HepG2 (cell line): Measurements from ENCODE around the gene MEA1. TPM values are rescaled to one million over a fixed set of nuclear protein-coding genes. Genes with fewer than 3 reads are reported as not detected.

Source experiments
- ATAC-seq: fragments of 200-7000 bp; cut with Tn5 transposase; 3 replicates; pipeline ENCODE4 v1.9.1; 2020; ENCODE audit warnings: mild to moderate bottlenecking, moderate library complexity
- BruUV-seq: library from RNA; stranded (reverse); fragments of 400-500 nt; replicated peaks from 2 replicates; lab custom pipeline; 2021; lab: Mats Ljungman, UMichigan
- CTCF ChIA-PET: fragments of 300-600 bp; formaldehyde crosslinking; extraction: SDS; loops from one replicate; lab custom pipeline; 2021; ENCODE audit warnings: low total read pairs, inconsistent platforms, low intra/inter-chr PET ratio; lab: Yijun Ruan, JAX
- POLR2A ChIA-PET: fragments of 350-600 bp; sonication (Branson Sonifier 250); formaldehyde crosslinking; loops from one replicate; lab custom pipeline; 2020; ENCODE audit warnings: antibody characterized with exemption, inconsistent platforms; lab: Yijun Ruan, JAX
- DNase-seq: peaks from one replicate; pipeline ENCODE4 v3.0.0-alpha.2; 2015; ENCODE audit warnings: low spot score
- FAIRE-seq: peaks from 3 replicates; lab custom pipeline; 2011; peaks lifted over from hg19 to GRCh38; lab: Jason Lieb, UNC
- H2AFZ ChIP-seq: one replicate; pipeline ENCODE4 v1.6.1; 2011; ENCODE audit warnings: low read length, inconsistent platforms
- H3K27ac ChIP-seq: fragments of 300-600 bp; 3 replicates; pipeline ENCODE4 v1.8.0; 2011; ENCODE audit warnings: mixed run types, mild to moderate bottlenecking, mixed read lengths, low read length, inconsistent platforms; ENCODE audit not compliant: insufficient read depth; ENCODE audit errors: extremely low read length
- H3K27me3 ChIP-seq, 2 experiments: fragments of 200-600 bp in 1 of 2; 2 replicates in 1 of 2; 3 replicates in 1 of 2; pipeline versions ENCODE4 v1.6.0 to v1.8.0; 2011; ENCODE audit warnings: low read length in 2 of 2, mild to moderate bottlenecking in 2 of 2, moderate library complexity in 2 of 2, inconsistent platforms in 1 of 2; ENCODE audit not compliant: insufficient read depth in 2 of 2, control insufficient read depth in 1 of 2
- H3K36me3 ChIP-seq, 2 experiments: fragments of 200-600 bp in 1 of 2; replicated peaks in 1 of 2; 2 replicates in 1 of 2; 3 replicates in 1 of 2; pipeline versions ENCODE4 v1.5.1 to v1.8.0; 2011; ENCODE audit warnings: low read length in 2 of 2, inconsistent platforms in 1 of 2; ENCODE audit not compliant: insufficient read depth in 2 of 2, control insufficient read depth in 1 of 2
- H3K4me1 ChIP-seq: 2 replicates; pipeline ENCODE4 v1.5.1; 2012; ENCODE audit warnings: low read length, inconsistent platforms; ENCODE audit not compliant: insufficient read depth
- H3K4me2 ChIP-seq: 2 replicates; pipeline ENCODE4 v1.6.0; 2011; ENCODE audit warnings: low read depth, low read length, inconsistent platforms
- H3K4me3 ChIP-seq, 3 experiments: fragments of 200-600 bp in 1 of 3; sonication (generic), shearing (Covaris generic) in 1 of 3; replicated peaks in 1 of 3; 2 replicates each; pipeline ENCODE4 v1.5.1; 2011 to 2016; ENCODE audit warnings: low read length in 3 of 3, inconsistent platforms in 2 of 3, low read depth in 2 of 3, mild to moderate bottlenecking in 2 of 3, control low read depth in 1 of 3, mixed read lengths in 1 of 3; ENCODE audit not compliant: insufficient read depth in 1 of 3
- H3K79me2 ChIP-seq: one replicate; pipeline ENCODE4 v1.6.1; 2011; ENCODE audit warnings: low read length, inconsistent platforms; ENCODE audit not compliant: insufficient read depth
- H3K9ac ChIP-seq: 2 replicates; pipeline ENCODE4 v1.6.0; 2011; ENCODE audit warnings: mild to moderate bottlenecking, low read depth, low read length, inconsistent platforms; ENCODE audit not compliant: insufficient read depth
- H3K9me3 ChIP-seq: 2 replicates; pipeline ENCODE4 v1.5.1; 2012; ENCODE audit warnings: mild to moderate bottlenecking, low read length
- H4K20me1 ChIP-seq: 2 replicates; pipeline ENCODE4 v1.6.0; 2011; ENCODE audit warnings: inconsistent platforms, mild to moderate bottlenecking, low read length, moderate library complexity; ENCODE audit not compliant: insufficient read depth
- HOMEZ ChIP-seq: IDR thresholded peaks from 2 replicates; pipeline ENCODE4 v1.6.1; 2016; ENCODE audit warnings: low read depth
- PRPF4 ChIP-seq: fragments of 200-400 bp; formaldehyde crosslinking; IDR thresholded peaks from 2 replicates; pipeline ENCODE4 v1.6.1; 2016; ENCODE audit warnings: low read length, low read depth; ENCODE audit not compliant: poor library complexity, severe bottlenecking
- RAD21 ChIP-seq: fragments of 450-650 bp; formaldehyde crosslinking; IDR thresholded peaks from 2 replicates; pipeline ENCODE4 v1.5.0; 2020; ENCODE audit warnings: mild to moderate bottlenecking
- SMC3 ChIP-seq: IDR thresholded peaks from 2 replicates; pipeline ENCODE4 v1.6.1; 2011; ENCODE audit warnings: low read length, improper control_type of control experiment
- STAG1 ChIP-seq: sonication (generic); formaldehyde crosslinking; IDR thresholded peaks from 2 replicates; pipeline ENCODE4 v1.4.0; 2020; ENCODE audit warnings: missing genetic modification reagents
- TBX3 ChIP-seq: fragments of 450-650 bp; IDR thresholded peaks from 2 replicates; pipeline ENCODE4 v1.6.1; 2017; ENCODE audit warnings: antibody characterized with exemption, mild to moderate bottlenecking, inconsistent platforms, borderline replicate concordance
- ZFP91 ChIP-seq: sonication (generic); formaldehyde crosslinking; IDR thresholded peaks from 2 replicates; pipeline ENCODE4 v1.9.0; 2022; ENCODE audit warnings: missing genetic modification reagents, mild to moderate bottlenecking, borderline replicate concordance
- ZNF441 ChIP-seq: sonication (generic); formaldehyde crosslinking; IDR thresholded peaks from 2 replicates; pipeline ENCODE4 v1.7.0; 2021; ENCODE audit warnings: missing genetic modification reagents, borderline replicate concordance
- whole genome bisulfite sequencing: methylation state at CpG from one replicate; pipeline ENCODE4 v1.1.6; 2017; ENCODE audit warnings: low lambda C conversion rate; 5-methylcytosine and 5-hydroxymethylcytosine counted together
- in situ Hi-C: cut with HindIII; loops from 2 replicates; pipeline ENCODE4 v1.10.0; 2017; ENCODE audit warnings: low pct_unique_long_range_greater_than_20kb; ENCODE audit not compliant: extremely low pct_ligation_motif_present
- intact Hi-C: fragments of 100-400 bp; cut with micrococcal nuclease; formaldehyde crosslinking; loops from one replicate; pipeline ENCODE4 v1.10.0; 2022; ENCODE audit not compliant: unreplicated experiment
- polyA plus RNA-seq, 8 experiments: library from polyadenylated mRNA; depleted of rRNA in 3 of 8; stranded (reverse) in 7 of 8; unstranded in 1 of 8; fragments of >200 nt; fragmentation: Illumina TruSeq in 4 of 8; extraction: Trizol in 4 of 8; gene quantifications; 2 replicates each; pipeline versions ENCODE4 v1.2.1 to v1.2.3, GENCODE V29; 2011 to 2016; ENCODE audit warnings: low read depth in 4 of 8, missing spikeins in 1 of 8, mixed read lengths in 1 of 8; ENCODE audit not compliant: insufficient read depth in 1 of 8
- total RNA-seq, 5 experiments: library from RNA; depleted of rRNA; stranded (reverse); fragments of >200 nt; fragmentation: Illumina TruSeq; extraction: Trizol; gene quantifications; 2 replicates each; pipeline ENCODE4 v1.2.3, GENCODE V29; 2016; ENCODE audit warnings: low read depth in 1 of 5
- TF ChIP-seq, protein P1 (sequence below): sonication (generic); formaldehyde crosslinking; IDR thresholded peaks from 2 replicates; pipeline ENCODE4 v1.8.0; 2022; ENCODE audit warnings: mild to moderate bottlenecking, missing genetic modification reagents, borderline replicate concordance
- TF ChIP-seq, protein P2 (sequence below): sonication (generic); formaldehyde crosslinking; conservative IDR thresholded peaks from 2 replicates; pipeline ENCODE4 v1.8.0; 2022; ENCODE audit warnings: low read depth, missing genetic modification reagents
- TF ChIP-seq, protein P3 (sequence below): sonication (generic); formaldehyde crosslinking; IDR thresholded peaks from 2 replicates; pipeline ENCODE4 v1.5.0; 2020; ENCODE audit warnings: mild to moderate bottlenecking, missing genetic modification reagents, moderate library complexity

MEA1 gene
- total and polyA plus RNA-seq, 2 of the 13 experiments (the other 11 are each of a cell fraction or from before 2014, with no cell fraction given): 75.6 to 86.2 TPM

DNA sequence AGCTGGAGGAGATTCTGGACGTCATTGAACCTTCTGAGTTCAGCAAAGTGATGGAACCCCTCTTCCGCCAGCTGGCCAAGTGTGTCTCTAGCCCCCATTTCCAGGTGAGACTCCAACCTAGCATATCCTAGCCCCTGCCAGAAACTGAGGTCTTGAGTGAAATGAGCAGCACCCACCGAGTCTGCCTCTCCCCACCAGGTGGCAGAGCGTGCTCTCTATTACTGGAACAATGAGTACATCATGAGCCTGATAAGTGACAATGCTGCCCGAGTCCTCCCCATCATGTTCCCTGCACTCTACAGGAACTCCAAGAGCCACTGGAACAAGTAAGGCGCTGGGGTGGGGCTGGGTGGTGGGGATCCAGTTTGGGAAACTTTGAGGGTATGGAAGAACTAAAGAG, 4.6 kb downstream of the MEA1 start:
- H3K4me1 ChIP-seq: peaks cover 14% of the 10 kb centered on the region
- H3K9me3 ChIP-seq: no peaks in the 10 kb centered on the region
- FAIRE-seq (peak; percentile 85), DNase-seq (peak; percentile 49), ATAC-seq (peak; percentile 12; the same call in 2 of the 3 replicates)
- H3K36me3 ChIP-seq: peaks cover 29 to 69% of the 10 kb centered on the region in 2 experiments
- intact Hi-C loops: loop anchor here (1.0 kb wide), 2 partner anchors 26 to 134 kb away; no protein-coding TSS in a partner anchor
- H3K27ac ChIP-seq: no peak overlapping the region
- POLR2A ChIA-PET: interaction anchor here (0.8 to 4.9 kb wide), 2 partner anchors 25 to 40 kb away, joined by 3 to 22 read pairs; partner anchors contain the start of gene PPP2R5D
- no peak overlapping the region for H3K4me3 ChIP-seq
- H3K27me3 ChIP-seq: no peaks in the 10 kb centered on the region; a peak in 1 of 5 replicates
- no peak overlapping the region for H3K4me2 ChIP-seq
- BruUV-seq: no TSS peak
- H2AFZ ChIP-seq: no peak overlapping the region
- H3K79me2 ChIP-seq: peaks cover 13% of the 10 kb centered on the region
- CTCF ChIA-PET: interaction anchor here (1.0 to 1.6 kb wide), 2 partner anchors 121 to 135 kb away, joined by 4 to 6 read pairs; no protein-coding TSS in a partner anchor
- in situ Hi-C loops: no loop called here
- no peaks in the 10 kb centered on the region for H4K20me1 ChIP-seq
- H3K9ac ChIP-seq: no peak overlapping the region
- WGBS: 67% methylated on average over 6 of the region's 6 CpGs
- no peak for TF ChIP-seq ZNF441 (CRISPR knock-in tag)
- TF ChIP-seq ZFP91 (CRISPR knock-in tag): peak; percentile 27; the same call in 1 of the 2 replicates
- no peak for TF ChIP-seq TBX3
- TF ChIP-seq, protein P1, sequence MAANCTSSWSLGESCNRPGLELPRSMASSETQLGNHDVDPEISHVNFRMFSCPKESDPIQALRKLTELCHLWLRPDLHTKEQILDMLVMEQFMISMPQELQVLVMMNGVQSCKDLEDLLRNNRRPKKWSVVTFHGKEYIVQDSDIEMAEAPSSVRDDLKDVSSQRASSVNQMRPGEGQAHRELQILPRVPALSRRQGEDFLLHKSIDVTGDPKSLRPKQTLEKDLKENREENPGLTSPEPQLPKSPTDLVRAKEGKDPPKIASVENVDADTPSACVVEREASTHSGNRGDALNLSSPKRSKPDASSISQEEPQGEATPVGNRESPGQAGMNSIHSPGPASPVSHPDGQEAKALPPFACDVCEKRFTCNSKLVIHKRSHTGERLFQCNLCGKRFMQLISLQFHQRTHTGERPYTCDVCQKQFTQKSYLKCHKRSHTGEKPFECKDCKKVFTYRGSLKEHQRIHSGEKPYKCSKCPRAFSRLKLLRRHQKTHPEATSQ: no peak
- TF ChIP-seq STAG1: peak; percentile 75
- peak; percentile 88 for TF ChIP-seq SMC3
- TF ChIP-seq, protein P2, sequence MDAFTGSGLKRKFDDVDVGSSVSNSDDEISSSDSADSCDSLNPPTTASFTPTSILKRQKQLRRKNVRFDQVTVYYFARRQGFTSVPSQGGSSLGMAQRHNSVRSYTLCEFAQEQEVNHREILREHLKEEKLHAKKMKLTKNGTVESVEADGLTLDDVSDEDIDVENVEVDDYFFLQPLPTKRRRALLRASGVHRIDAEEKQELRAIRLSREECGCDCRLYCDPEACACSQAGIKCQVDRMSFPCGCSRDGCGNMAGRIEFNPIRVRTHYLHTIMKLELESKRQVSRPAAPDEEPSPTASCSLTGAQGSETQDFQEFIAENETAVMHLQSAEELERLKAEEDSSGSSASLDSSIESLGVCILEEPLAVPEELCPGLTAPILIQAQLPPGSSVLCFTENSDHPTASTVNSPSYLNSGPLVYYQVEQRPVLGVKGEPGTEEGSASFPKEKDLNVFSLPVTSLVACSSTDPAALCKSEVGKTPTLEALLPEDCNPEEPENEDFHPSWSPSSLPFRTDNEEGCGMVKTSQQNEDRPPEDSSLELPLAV: no peak
- TF ChIP-seq RAD21 (CRISPR knock-in tag): peak; percentile 49; the same call in 1 of the 2 replicates
- TF ChIP-seq PRPF4: no peak
- TF ChIP-seq, protein P3, sequence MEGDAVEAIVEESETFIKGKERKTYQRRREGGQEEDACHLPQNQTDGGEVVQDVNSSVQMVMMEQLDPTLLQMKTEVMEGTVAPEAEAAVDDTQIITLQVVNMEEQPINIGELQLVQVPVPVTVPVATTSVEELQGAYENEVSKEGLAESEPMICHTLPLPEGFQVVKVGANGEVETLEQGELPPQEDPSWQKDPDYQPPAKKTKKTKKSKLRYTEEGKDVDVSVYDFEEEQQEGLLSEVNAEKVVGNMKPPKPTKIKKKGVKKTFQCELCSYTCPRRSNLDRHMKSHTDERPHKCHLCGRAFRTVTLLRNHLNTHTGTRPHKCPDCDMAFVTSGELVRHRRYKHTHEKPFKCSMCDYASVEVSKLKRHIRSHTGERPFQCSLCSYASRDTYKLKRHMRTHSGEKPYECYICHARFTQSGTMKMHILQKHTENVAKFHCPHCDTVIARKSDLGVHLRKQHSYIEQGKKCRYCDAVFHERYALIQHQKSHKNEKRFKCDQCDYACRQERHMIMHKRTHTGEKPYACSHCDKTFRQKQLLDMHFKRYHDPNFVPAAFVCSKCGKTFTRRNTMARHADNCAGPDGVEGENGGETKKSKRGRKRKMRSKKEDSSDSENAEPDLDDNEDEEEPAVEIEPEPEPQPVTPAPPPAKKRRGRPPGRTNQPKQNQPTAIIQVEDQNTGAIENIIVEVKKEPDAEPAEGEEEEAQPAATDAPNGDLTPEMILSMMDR (CRISPR knock-in tag): peak; percentile 73
- no peak for TF ChIP-seq HOMEZ (CRISPR knock-in tag)
